CD14-positive monocyte (primary cell): ENCODE results near the gene LRCH1. TPM values are rescaled to one million over a fixed set of nuclear protein-coding genes. Genes with fewer than 3 reads are reported as not detected.

Experiments
- DNase-seq, 3 donors: peaks; one replicate each; pipeline ENCODE4 v3.0.0-alpha.2; 2011 to 2022
- H2AFZ ChIP-seq: 2 replicates; pipeline ENCODE4 v1.6.0; 2012; ENCODE audit warnings: mild to moderate bottlenecking, low read depth, low read length, inconsistent platforms; ENCODE audit not compliant: insufficient read depth, poor library complexity, severe bottlenecking
- H3K27ac ChIP-seq, 2 donors: 1 replicate in 1 of 2; 2 replicates in 1 of 2; pipeline ENCODE4 v1.5.1; 2012 to 2013; ENCODE audit warnings: low read length in 2 of 2, control low read depth in 1 of 2, inconsistent platforms in 1 of 2, low read depth in 1 of 2, mild to moderate bottlenecking in 1 of 2
- H3K27me3 ChIP-seq, 2 donors: one replicate each; pipeline versions ENCODE4 v1.6.0 to v1.6.1; 2011 to 2013; ENCODE audit warnings: low read length in 2 of 2; ENCODE audit not compliant: control insufficient read depth in 2 of 2, insufficient read depth in 2 of 2
- H3K36me3 ChIP-seq, 2 donors: replicated peaks in 1 of 2; 1 replicate in 1 of 2; 2 replicates in 1 of 2; pipeline versions ENCODE4 v1.5.1 to v1.6.1; 2012 to 2013; ENCODE audit warnings: low read length in 2 of 2, control low read depth in 1 of 2, inconsistent platforms in 1 of 2, mild to moderate bottlenecking in 1 of 2; ENCODE audit not compliant: insufficient read depth in 2 of 2, control insufficient read depth in 1 of 2
- H3K4me1 ChIP-seq, 2 donors: 1 replicate in 1 of 2; 2 replicates in 1 of 2; pipeline versions ENCODE4 v1.5.1 to v1.6.1; 2012 to 2013; ENCODE audit warnings: low read length in 2 of 2, control low read depth in 1 of 2, inconsistent platforms in 1 of 2, mild to moderate bottlenecking in 1 of 2, moderate library complexity in 1 of 2; ENCODE audit not compliant: insufficient read depth in 2 of 2, control insufficient read depth in 1 of 2
- H3K4me2 ChIP-seq: replicated peaks from 2 replicates; pipeline ENCODE3; 2012; ENCODE audit warnings: low read length, moderate library complexity, mild to moderate bottlenecking; ENCODE audit not compliant: poor library complexity, severe bottlenecking; ENCODE audit errors: extremely low read depth
- H3K4me3 ChIP-seq, 3 experiments: fragments of 200-600 bp in 1 of 3; sonication (generic) in 1 of 3; replicated peaks in 1 of 3; 1 replicate in 2 of 3; 2 replicates in 1 of 3; pipeline ENCODE4 v1.5.1; 2011 to 2013; ENCODE audit warnings: low read length in 3 of 3, mild to moderate bottlenecking in 3 of 3, control low read depth in 2 of 3, low read depth in 2 of 3, inconsistent platforms in 1 of 3, moderate library complexity in 1 of 3
- H3K79me2 ChIP-seq: 2 replicates; pipeline ENCODE4 v1.6.0; 2012; ENCODE audit warnings: mild to moderate bottlenecking, control low read depth, inconsistent platforms, low read length, moderate library complexity; ENCODE audit not compliant: insufficient read depth
- H3K9ac ChIP-seq: 2 replicates; pipeline ENCODE4 v1.6.0; 2017; ENCODE audit warnings: low read length, mild to moderate bottlenecking; ENCODE audit not compliant: insufficient read depth, poor library complexity, severe bottlenecking
- H3K9me3 ChIP-seq, 2 donors: replicated peaks in 1 of 2; 1 replicate in 1 of 2; 2 replicates in 1 of 2; pipeline versions ENCODE4 v1.5.1 to v1.6.1; 2012 to 2013; ENCODE audit warnings: low read length in 2 of 2, control low read depth in 1 of 2; ENCODE audit not compliant: control insufficient read depth in 1 of 2, insufficient read depth in 1 of 2
- H4K20me1 ChIP-seq: 2 replicates; pipeline ENCODE4 v1.6.0; 2012; ENCODE audit warnings: mild to moderate bottlenecking, low read length, control low read depth, moderate library complexity; ENCODE audit not compliant: insufficient read depth
- H3K27ac Mint-ChIP-seq, 7 donors: one replicate each; pipeline ENCODE4 v1.8.0; 2020; ENCODE audit warnings: mild to moderate bottlenecking in 7 of 7, mixed read lengths in 7 of 7, moderate library complexity in 6 of 7, inconsistent platforms in 2 of 7
- H3K27me3 Mint-ChIP-seq, 3 donors: one replicate each; pipeline ENCODE4 v1.8.0; 2021 to 2022; ENCODE audit warnings: low read depth in 3 of 3, mild to moderate bottlenecking in 3 of 3, mixed read lengths in 3 of 3, moderate library complexity in 3 of 3, inconsistent platforms in 1 of 3
- H3K36me3 Mint-ChIP-seq, 2 donors: one replicate each; pipeline ENCODE4 v1.8.0; 2020; ENCODE audit warnings: mixed read lengths in 2 of 2, inconsistent platforms in 1 of 2, mild to moderate bottlenecking in 1 of 2
- H3K4me1 Mint-ChIP-seq: one replicate; pipeline ENCODE4 v1.8.0; 2020; ENCODE audit warnings: mild to moderate bottlenecking, mixed read lengths
- H3K4me3 Mint-ChIP-seq, 2 donors: one replicate each; pipeline ENCODE4 v1.8.0; 2020; ENCODE audit warnings: mild to moderate bottlenecking in 2 of 2, mixed read lengths in 2 of 2, moderate library complexity in 1 of 2
- H3K9me3 Mint-ChIP-seq, 7 donors: one replicate each; pipeline ENCODE4 v1.8.0; 2020 to 2022; ENCODE audit warnings: mixed read lengths in 7 of 7, mild to moderate bottlenecking in 6 of 7, moderate library complexity in 6 of 7, inconsistent platforms in 2 of 7
- WGBS: methylation state at CpG from one replicate; pipeline ENCODE4 v1.1.5; 2013; ENCODE audit warnings: missing lambda C conversion rate; ENCODE audit not compliant: insufficient coverage; 5-methylcytosine and 5-hydroxymethylcytosine counted together
- intact Hi-C, 2 donors: fragments of 100-400 bp; cut with micrococcal nuclease; formaldehyde crosslinking; loops; one replicate each; pipeline versions ENCODE4 v1.15.0 to v1.15.1; 2023
- polyA plus RNA-seq, 3 donors: library from polyadenylated mRNA; depleted of rRNA in 1 of 3; unstranded in 2 of 3; stranded (reverse) in 1 of 3; fragments of 300-500 nt in 2 of 3; fragments of >200 nt in 1 of 3; fragmentation: Illumina TruSeq in 2 of 3; gene quantifications; 1 replicate in 2 of 3; 2 replicates in 1 of 3; pipeline ENCODE4 v1.2.3, GENCODE V29; 2012 to 2021
- TF ChIP-seq, protein P1 (sequence below): fragments of 200-600 bp; IDR thresholded peaks from one replicate; pipeline ENCODE4 v1.8.0; 2022; ENCODE audit warnings: antibody characterized with exemption, mild to moderate bottlenecking

LRCH1 gene
- polyA plus RNA-seq, 3 donors, result 0.88 to 7.1 (median 2.1) TPM

GRCh38 chr13:46571189-46571908 is 18.4 kb downstream of the LRCH1 start:
- no peak overlapping the region for H3K9ac ChIP-seq
- peaks cover 93% of the 10 kb centered on the region for H4K20me1 ChIP-seq
- H3K79me2 ChIP-seq, result peaks cover 83% of the 10 kb centered on the region
- no peaks in the 10 kb centered on the region for H3K27me3 ChIP-seq
- H3K27ac Mint-ChIP-seq, result no peak overlapping the region
- no peaks in the 10 kb centered on the region for H3K9me3 Mint-ChIP-seq
- no peak overlapping the region for H3K4me3 ChIP-seq
- no peaks in the 10 kb centered on the region for H3K27me3 Mint-ChIP-seq
- H2AFZ ChIP-seq, result no peak overlapping the region
- H3K36me3 Mint-ChIP-seq, result peaks cover 0 to 5% of the 10 kb centered on the region in 2 donors
- no peak for DNase-seq
- TF ChIP-seq, protein P1, sequence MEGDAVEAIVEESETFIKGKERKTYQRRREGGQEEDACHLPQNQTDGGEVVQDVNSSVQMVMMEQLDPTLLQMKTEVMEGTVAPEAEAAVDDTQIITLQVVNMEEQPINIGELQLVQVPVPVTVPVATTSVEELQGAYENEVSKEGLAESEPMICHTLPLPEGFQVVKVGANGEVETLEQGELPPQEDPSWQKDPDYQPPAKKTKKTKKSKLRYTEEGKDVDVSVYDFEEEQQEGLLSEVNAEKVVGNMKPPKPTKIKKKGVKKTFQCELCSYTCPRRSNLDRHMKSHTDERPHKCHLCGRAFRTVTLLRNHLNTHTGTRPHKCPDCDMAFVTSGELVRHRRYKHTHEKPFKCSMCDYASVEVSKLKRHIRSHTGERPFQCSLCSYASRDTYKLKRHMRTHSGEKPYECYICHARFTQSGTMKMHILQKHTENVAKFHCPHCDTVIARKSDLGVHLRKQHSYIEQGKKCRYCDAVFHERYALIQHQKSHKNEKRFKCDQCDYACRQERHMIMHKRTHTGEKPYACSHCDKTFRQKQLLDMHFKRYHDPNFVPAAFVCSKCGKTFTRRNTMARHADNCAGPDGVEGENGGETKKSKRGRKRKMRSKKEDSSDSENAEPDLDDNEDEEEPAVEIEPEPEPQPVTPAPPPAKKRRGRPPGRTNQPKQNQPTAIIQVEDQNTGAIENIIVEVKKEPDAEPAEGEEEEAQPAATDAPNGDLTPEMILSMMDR, result no peak
- intact Hi-C loops, result no loop called here
- peaks cover 26% of the 10 kb centered on the region for H3K4me1 Mint-ChIP-seq
- no peaks in the 10 kb centered on the region for H3K9me3 ChIP-seq
- H3K4me1 ChIP-seq, result no peaks in the 10 kb centered on the region
- H3K4me3 Mint-ChIP-seq, result no peak overlapping the region
- WGBS, result 96% methylated on average over 9 of the region's 11 CpGs
- no peak overlapping the region for H3K4me2 ChIP-seq
- no peaks in the 10 kb centered on the region for H3K36me3 ChIP-seq
- H3K27ac ChIP-seq, result no peak overlapping the region

GRCh38 chr13:46571909-46572595 is 19.1 kb downstream of the LRCH1 start:
- peaks cover 0 to 5% of the 10 kb centered on the region in 2 donors for H3K36me3 Mint-ChIP-seq
- no peak overlapping the region for H3K4me3 Mint-ChIP-seq
- no peaks in the 10 kb centered on the region for H3K27me3 ChIP-seq
- H3K4me1 ChIP-seq, result peaks cover 1 to 2% of the 10 kb centered on the region in 2 donors
- no peak overlapping the region for H2AFZ ChIP-seq
- no peaks in the 10 kb centered on the region for H3K27me3 Mint-ChIP-seq
- no peak overlapping the region for H3K27ac ChIP-seq
- 100% methylated on average over 1 of the region's 7 CpGs for WGBS
- TF ChIP-seq, protein P1, result no peak
- no peak overlapping the region for H3K27ac Mint-ChIP-seq
- no peaks in the 10 kb centered on the region for H3K9me3 Mint-ChIP-seq
- DNase-seq, result no peak
- no peak overlapping the region for H3K4me3 ChIP-seq
- H3K79me2 ChIP-seq, result peaks cover 78% of the 10 kb centered on the region
- H3K9me3 ChIP-seq, result no peaks in the 10 kb centered on the region
- peaks cover 93% of the 10 kb centered on the region for H4K20me1 ChIP-seq
- H3K9ac ChIP-seq, result no peak overlapping the region
- intact Hi-C loops, result no loop called here
- H3K4me1 Mint-ChIP-seq, result peaks cover 31% of the 10 kb centered on the region
- no peak overlapping the region for H3K4me2 ChIP-seq
- H3K36me3 ChIP-seq, result no peaks in the 10 kb centered on the region
